Measurements from ENCODE around the gene ME1. TPM values are rescaled to one million over a fixed set of nuclear protein-coding genes. Genes with fewer than 3 reads are reported as not detected.
"Not testable (repeated sequence)": the region's sequence is repeated elsewhere in the genome, so short reads cannot be mapped to it uniquely, and the experiment has no call there.

Gene ME1
- total RNA-seq, 1 donor = 27.9 TPM

DNA sequence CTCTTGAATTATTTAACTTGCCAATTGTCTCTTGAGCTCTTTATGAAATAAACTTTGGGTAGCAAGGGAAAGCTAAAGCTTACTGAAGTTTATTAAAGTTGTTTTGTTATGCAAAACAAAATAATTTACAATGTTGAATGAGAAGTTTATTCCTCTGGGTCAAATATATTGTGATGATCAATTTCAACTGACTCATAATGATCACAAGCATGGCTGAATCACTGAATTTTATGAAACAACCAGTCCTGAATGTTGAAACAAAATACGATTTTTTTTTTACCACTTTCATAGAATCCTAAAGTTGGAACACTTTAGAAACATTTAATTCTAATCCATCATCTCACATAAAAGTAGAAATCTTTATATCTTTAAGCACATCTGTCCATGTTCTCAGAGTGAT is 127.4 kb downstream of the ME1 start:
- no peaks in the 10 kb centered on the region for H3K9me3 ChIP-seq (ENCODE audit: low read depth, low read length)
- DNase-seq (ENCODE audit: insufficient read length, low spot score, missing footprints) = no peak
- H3K4me1 ChIP-seq (ENCODE audit: insufficient read depth, low read length) = no peaks in the 10 kb centered on the region
- H3K79me2 ChIP-seq (ENCODE audit: insufficient read depth, low read length) = no peaks in the 10 kb centered on the region
- no peaks in the 10 kb centered on the region for H3K36me3 ChIP-seq (ENCODE audit: insufficient read depth, low read length)
- H3K4me3 ChIP-seq (ENCODE audit: insufficient read depth, low read length) = no peak overlapping the region
- H3K27me3 ChIP-seq (ENCODE audit: insufficient read depth, low read length) = no peaks in the 10 kb centered on the region
- H4K20me1 ChIP-seq (ENCODE audit: insufficient read depth, low read length) = no peaks in the 10 kb centered on the region
- no peak overlapping the region for H2AFZ ChIP-seq (ENCODE audit: low read length)
- no peak overlapping the region for H3K4me2 ChIP-seq (ENCODE audit: insufficient read depth, low read length)
- TF ChIP-seq CTCF (IDR thresholded peaks at IDR 0.05; ENCODE audit: extremely low read depth, low read depth, low read length) = no peak
- no peak overlapping the region for H3K27ac ChIP-seq (ENCODE audit: low read depth, low read length)

DNA sequence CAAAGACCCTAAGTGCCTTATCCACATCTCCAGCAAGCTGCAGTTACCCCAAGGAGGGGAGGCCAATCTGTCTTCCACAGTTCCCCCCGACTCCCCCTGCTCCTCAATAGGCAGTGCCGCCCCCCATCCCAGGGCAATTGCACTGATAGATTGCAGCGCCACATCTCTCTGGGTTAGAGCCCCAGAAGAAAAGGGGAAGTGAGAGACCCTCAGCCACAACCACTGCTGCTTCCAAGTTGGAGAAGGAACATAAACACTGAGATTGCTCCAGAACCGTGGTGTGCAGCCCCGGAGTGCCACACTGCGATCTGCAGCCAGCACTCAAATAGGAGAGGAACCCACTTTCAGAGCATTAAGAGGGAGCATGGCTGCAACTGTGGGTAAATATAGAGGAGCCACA is 136.2 kb downstream of the ME1 start:
- Histone ChIP-seq H3K79me2 (ENCODE audit: insufficient read depth, low read length) (no peaks in the 10 kb centered on the region), H3K36me3 (ENCODE audit: insufficient read depth, low read length) (no peaks in the 10 kb centered on the region), H2AFZ (ENCODE audit: low read length) (no peak overlapping the region), H3K27me3 (ENCODE audit: insufficient read depth, low read length) (no peaks in the 10 kb centered on the region), H3K4me1 (ENCODE audit: insufficient read depth, low read length) (no peaks in the 10 kb centered on the region), H4K20me1 (ENCODE audit: insufficient read depth, low read length) (no peaks in the 10 kb centered on the region), H3K9me3 (ENCODE audit: low read depth, low read length) (no peaks in the 10 kb centered on the region), H3K4me2 (ENCODE audit: insufficient read depth, low read length) (no peak overlapping the region), H3K4me3 (ENCODE audit: insufficient read depth, low read length) (no peak overlapping the region), H3K27ac (ENCODE audit: low read depth, low read length) (no peak overlapping the region)
- no peak for DNase-seq (ENCODE audit: insufficient read length, low spot score, missing footprints)
- TF ChIP-seq CTCF (IDR thresholded peaks at IDR 0.05; ENCODE audit: extremely low read depth, low read depth, low read length) = no peak

DNA sequence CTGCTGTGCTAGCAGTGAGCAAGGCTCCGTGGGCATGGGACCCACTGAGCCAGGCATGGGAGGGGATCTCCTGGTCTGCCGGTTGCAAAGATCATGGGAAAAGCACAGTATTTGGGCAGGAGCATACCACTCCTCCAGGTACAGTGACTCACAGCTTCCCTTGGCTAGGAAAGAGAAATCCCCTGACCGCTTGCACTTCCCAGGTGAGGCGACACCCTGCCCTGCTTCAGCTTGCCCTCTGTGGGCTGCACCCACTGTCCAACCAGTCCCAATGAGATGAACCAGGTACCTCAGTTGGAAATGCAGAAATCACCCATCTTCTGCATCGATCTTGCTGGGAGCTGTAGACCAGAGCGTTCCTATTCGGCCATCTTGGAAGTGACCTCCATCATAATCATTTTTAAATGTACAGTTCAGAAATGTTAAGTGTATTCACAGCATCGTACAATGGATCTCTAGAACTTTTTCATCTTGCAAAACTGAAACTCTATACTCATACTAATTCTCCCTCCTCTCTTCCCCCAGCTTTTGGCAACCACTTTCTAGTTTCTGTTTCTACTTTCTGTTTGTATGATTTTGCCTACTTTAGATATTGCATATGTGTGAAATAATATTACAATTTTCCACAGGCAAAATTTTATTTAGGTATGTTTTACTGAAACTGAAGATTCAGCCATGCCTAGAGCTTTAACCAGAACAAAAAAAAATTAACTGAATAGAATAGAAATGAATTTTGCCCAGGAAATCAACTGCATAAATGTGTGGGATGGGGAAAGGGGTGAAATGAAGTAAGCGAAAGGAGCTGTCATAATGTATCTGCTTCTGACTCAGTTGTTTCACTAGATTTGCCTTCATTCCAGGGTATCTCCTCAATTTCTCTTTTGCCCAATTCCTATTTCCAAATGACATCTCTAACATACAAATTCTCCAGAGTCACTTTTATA is 137.7 kb downstream of the ME1 start:
- Histone ChIP-seq H3K9me3 (ENCODE audit: low read depth, low read length) (no peaks in the 10 kb centered on the region), H3K4me1 (ENCODE audit: insufficient read depth, low read length) (no peaks in the 10 kb centered on the region), H3K4me3 (ENCODE audit: insufficient read depth, low read length) (no peak overlapping the region), H3K36me3 (ENCODE audit: insufficient read depth, low read length) (no peaks in the 10 kb centered on the region), H2AFZ (ENCODE audit: low read length) (no peak overlapping the region), H3K27me3 (ENCODE audit: insufficient read depth, low read length) (no peaks in the 10 kb centered on the region), H4K20me1 (ENCODE audit: insufficient read depth, low read length) (no peaks in the 10 kb centered on the region), H3K4me2 (ENCODE audit: insufficient read depth, low read length) (no peak overlapping the region), H3K27ac (ENCODE audit: low read depth, low read length) (no peak overlapping the region), H3K79me2 (ENCODE audit: insufficient read depth, low read length) (no peaks in the 10 kb centered on the region)
- no peak for TF ChIP-seq CTCF (IDR thresholded peaks at IDR 0.05; ENCODE audit: extremely low read depth, low read depth, low read length)
- DNase-seq (ENCODE audit: insufficient read length, low spot score, missing footprints) = no peak

- not testable (repeated sequence) for H3K4me1 ChIP-seq (ENCODE audit: insufficient read depth, low read length); H3K9me3 ChIP-seq (ENCODE audit: low read depth, low read length); H3K36me3 ChIP-seq (ENCODE audit: insufficient read depth, low read length); H2AFZ ChIP-seq (ENCODE audit: low read length); H3K27me3 ChIP-seq (ENCODE audit: insufficient read depth, low read length); DNase-seq (ENCODE audit: insufficient read length, low spot score, missing footprints); H3K4me3 ChIP-seq (ENCODE audit: insufficient read depth, low read length); H3K4me2 ChIP-seq (ENCODE audit: insufficient read depth, low read length); H3K79me2 ChIP-seq (ENCODE audit: insufficient read depth, low read length); H3K27ac ChIP-seq (ENCODE audit: low read depth, low read length); H4K20me1 ChIP-seq (ENCODE audit: insufficient read depth, low read length)
These were observed 143.6 kb downstream of the ME1 start for GRCh38 chr6:83287298-83287697.

Data from osteoblast (primary cell).